K562 (cell line): ENCODE results near the gene TMC1. TPM values are rescaled to one million over a fixed set of nuclear protein-coding genes. Genes with fewer than 3 reads are reported as not detected.

Source experiments
- ATAC-seq: fragments of 200-7000 bp; cut with Tn5 transposase; 3 replicates; pipeline ENCODE4 v1.9.1; 2020; ENCODE audit warnings: moderate library complexity
- BruUV-seq: library from RNA; stranded (reverse); fragments of 400-500 nt; replicated peaks from 2 replicates; lab custom pipeline; 2021; lab: Mats Ljungman, UMichigan
- CTCF ChIA-PET: fragments of 300-600 bp; formaldehyde crosslinking; extraction: SDS; loops from one replicate; lab custom pipeline; 2021; ENCODE audit warnings: low intra/inter-chr PET ratio; lab: Yijun Ruan, JAX
- POLR2A ChIA-PET: fragments of 300-600, 350-650 bp; sonication (Branson Sonifier 250); formaldehyde crosslinking; extraction: SDS; loops from one replicate; lab custom pipeline; 2021; ENCODE audit warnings: antibody characterized with exemption, inconsistent platforms; lab: Yijun Ruan, JAX
- DNase-seq, 4 experiments: peaks; one replicate each; pipeline versions ENCODE4 v3.0.0 to v3.0.0-alpha.2; 2011 to 2018; ENCODE audit warnings: low spot score in 3 of 4, mixed read lengths in 3 of 4; ENCODE audit errors: extremely low read depth in 1 of 4
- FAIRE-seq: peaks from 2 replicates; lab custom pipeline; 2011; peaks lifted over from hg19 to GRCh38; lab: Jason Lieb, UNC
- H2AFZ ChIP-seq: 2 replicates; pipeline ENCODE4 v1.6.0; 2011; ENCODE audit warnings: low read depth, low read length, control low read depth, inconsistent platforms
- H3K27ac ChIP-seq: fragments of 200-600 bp; 3 replicates; pipeline ENCODE4 v1.8.0; 2011; ENCODE audit warnings: low read depth, mild to moderate bottlenecking, control low read depth, inconsistent platforms, low read length, moderate library complexity, mixed read lengths; ENCODE audit errors: extremely low read depth
- H3K27me3 ChIP-seq, 2 experiments: fragments of 300-600 bp in 1 of 2; 2 replicates in 1 of 2; 3 replicates in 1 of 2; pipeline versions ENCODE4 v1.6.0 to v1.8.0; 2011; ENCODE audit warnings: inconsistent platforms in 2 of 2, low read length in 2 of 2, mild to moderate bottlenecking in 1 of 2, mixed read lengths in 1 of 2, moderate library complexity in 1 of 2; ENCODE audit not compliant: control insufficient read depth in 2 of 2, insufficient read depth in 2 of 2
- H3K36me3 ChIP-seq: fragments of 300-600 bp; 3 replicates; pipeline ENCODE4 v1.8.0; 2011; ENCODE audit warnings: mild to moderate bottlenecking, low read length, inconsistent platforms; ENCODE audit not compliant: control insufficient read depth, insufficient read depth
- H3K4me1 ChIP-seq, 2 experiments: fragments of 200-600 bp in 1 of 2; replicated peaks in 1 of 2; 2 replicates in 1 of 2; 3 replicates in 1 of 2; pipeline versions ENCODE4 v1.5.1 to v1.8.0; 2011; ENCODE audit warnings: inconsistent platforms in 2 of 2, low read length in 2 of 2, mild to moderate bottlenecking in 1 of 2, mixed read lengths in 1 of 2, moderate library complexity in 1 of 2; ENCODE audit not compliant: control insufficient read depth in 2 of 2, insufficient read depth in 2 of 2
- H3K4me2 ChIP-seq: 2 replicates; pipeline ENCODE4 v1.6.1; 2011; ENCODE audit warnings: low read length, control low read depth, inconsistent platforms, mixed read lengths; ENCODE audit not compliant: insufficient read depth
- H3K4me3 ChIP-seq: fragments of 200-600 bp; sonication (generic), shearing (Covaris generic); 2 replicates; pipeline ENCODE4 v1.5.1; 2016; ENCODE audit warnings: control low read depth, inconsistent platforms
- H3K79me2 ChIP-seq: fragments of 200-600 bp; 3 replicates; pipeline ENCODE4 v1.8.0; 2011; ENCODE audit warnings: low read length, inconsistent platforms; ENCODE audit not compliant: control insufficient read depth, insufficient read depth
- H3K9ac ChIP-seq, 2 experiments: 2 replicates each; pipeline versions ENCODE4 v1.6.0 to v1.6.1; 2011; ENCODE audit warnings: low read depth in 2 of 2, low read length in 2 of 2, control low read depth in 1 of 2, inconsistent platforms in 1 of 2, mild to moderate bottlenecking in 1 of 2, mixed read lengths in 1 of 2; ENCODE audit not compliant: insufficient read depth in 1 of 2
- H3K9me1 ChIP-seq: one replicate; pipeline ENCODE4 v1.6.0; 2011; ENCODE audit warnings: inconsistent platforms, mild to moderate bottlenecking, low read length, moderate library complexity; ENCODE audit not compliant: control insufficient read depth, insufficient read depth
- H3K9me3 ChIP-seq: replicated peaks from 2 replicates; pipeline ENCODE4 v1.5.1; 2011; ENCODE audit warnings: low read depth, low read length, inconsistent platforms; ENCODE audit not compliant: control insufficient read depth, insufficient read depth
- H4K20me1 ChIP-seq: replicated peaks from 2 replicates; pipeline ENCODE4 v1.6.1; 2011; ENCODE audit warnings: low read length, inconsistent platforms, mixed read lengths; ENCODE audit not compliant: control insufficient read depth, insufficient read depth
- CHCHD3 ChIP-seq: fragments of 250-450 bp; sonication (Bioruptor Pico); IDR thresholded peaks from 2 replicates; pipeline ENCODE4 v2.1.2; 2022; ENCODE audit warnings: mild to moderate bottlenecking
- GABPB2 ChIP-seq: fragments of 250-450 bp; sonication (Bioruptor Pico); conservative IDR thresholded peaks from 2 replicates; pipeline ENCODE4 v1.5.1; 2021; ENCODE audit warnings: mild to moderate bottlenecking
- SUPT5H ChIP-seq: fragments of 450-650 bp; IDR thresholded peaks from 2 replicates; pipeline ENCODE4 v1.6.1; 2016
- ZNF232 ChIP-seq: sonication (generic); formaldehyde crosslinking; IDR thresholded peaks from 2 replicates; pipeline ENCODE4 v1.8.0; 2022; ENCODE audit warnings: mild to moderate bottlenecking, missing genetic modification reagents
- WGBS: fragments of 100-300 bp; shearing (Covaris generic); methylation state at CpG from one replicate; pipeline ENCODE4 v1.1.6; 2016; ENCODE audit warnings: low coverage, mixed read lengths; ENCODE audit not compliant: insufficient coverage; ENCODE audit errors: missing lambda C conversion rate; 5-methylcytosine and 5-hydroxymethylcytosine counted together
- in situ Hi-C: fragments of 300-500 bp; cut with MboI; formaldehyde crosslinking; loops from 4 replicates; pipeline ENCODE4 v1.15.0; 2018; ENCODE audit warnings: inconsistent platforms, mixed read lengths
- intact Hi-C: fragments of 100-400 bp; cut with micrococcal nuclease; formaldehyde crosslinking; loops from 2 replicates; pipeline ENCODE4 v1.14.2; 2022
- polyA plus RNA-seq, 8 experiments: library from polyadenylated mRNA; depleted of rRNA in 4 of 8; stranded (reverse) in 5 of 8; unstranded in 3 of 8; fragments of >200 nt; fragmentation: Nextera tagmentation in 2 of 8; fragmentation: Illumina TruSeq in 1 of 8; extraction: Ambion mirVana in 2 of 8; extraction: Trizol in 1 of 8; gene quantifications; 2 replicates each; pipeline versions ENCODE4 v1.2.1 to v1.2.3, GENCODE V29; 2011 to 2014; ENCODE audit warnings: inconsistent platforms in 1 of 8, missing spikeins in 1 of 8
- total RNA-seq, 7 experiments: library from RNA; depleted of rRNA in 6 of 7; stranded (reverse); fragments of >200 nt in 6 of 7; fragmentation: Illumina TruSeq in 2 of 7; extraction: Trizol in 2 of 7; gene quantifications; 2 replicates each; pipeline versions ENCODE4 v1.2.1 to v1.2.3, GENCODE V29; 2011 to 2021; ENCODE audit warnings: low replicate concordance in 1 of 7
- TF ChIP-seq, protein P1 (sequence below): sonication (generic); formaldehyde crosslinking; IDR thresholded peaks from 2 replicates; pipeline ENCODE4 v1.8.0; 2022; ENCODE audit warnings: mild to moderate bottlenecking, missing genetic modification reagents
- TF ChIP-seq, protein P2 (sequence below): sonication (generic); formaldehyde crosslinking; IDR thresholded peaks from 2 replicates; pipeline ENCODE4 v1.8.0; 2022; ENCODE audit warnings: mild to moderate bottlenecking, low read depth, missing genetic modification reagents

The TMC1 gene
- total and polyA plus RNA-seq, 9 of the 15 experiments (the other 6 are each of a cell fraction or from before 2014, with no cell fraction given): 0.10 to 0.15 TPM; not detected in 7

DNA sequence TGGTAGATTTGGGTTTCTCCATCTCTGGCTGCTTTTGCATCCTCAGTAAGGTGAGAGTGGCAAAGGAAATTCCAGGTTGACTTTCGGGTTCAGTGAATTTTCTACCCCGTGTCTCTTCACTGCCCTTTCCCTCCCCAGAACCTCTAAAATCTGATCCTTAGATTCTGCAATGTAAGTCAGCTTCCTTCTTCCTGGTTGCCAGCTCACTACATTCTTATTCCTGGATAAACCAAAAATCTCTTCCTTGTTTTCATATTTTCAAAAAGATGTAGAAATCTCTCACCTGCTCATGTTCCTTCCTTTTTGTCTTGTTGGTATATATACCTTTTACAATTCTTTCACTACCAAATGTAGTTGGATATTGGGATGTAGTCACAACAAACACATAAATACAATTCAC lies 145.8 kb downstream of the TMC1 start (continued):
- TF ChIP-seq, protein P1, sequence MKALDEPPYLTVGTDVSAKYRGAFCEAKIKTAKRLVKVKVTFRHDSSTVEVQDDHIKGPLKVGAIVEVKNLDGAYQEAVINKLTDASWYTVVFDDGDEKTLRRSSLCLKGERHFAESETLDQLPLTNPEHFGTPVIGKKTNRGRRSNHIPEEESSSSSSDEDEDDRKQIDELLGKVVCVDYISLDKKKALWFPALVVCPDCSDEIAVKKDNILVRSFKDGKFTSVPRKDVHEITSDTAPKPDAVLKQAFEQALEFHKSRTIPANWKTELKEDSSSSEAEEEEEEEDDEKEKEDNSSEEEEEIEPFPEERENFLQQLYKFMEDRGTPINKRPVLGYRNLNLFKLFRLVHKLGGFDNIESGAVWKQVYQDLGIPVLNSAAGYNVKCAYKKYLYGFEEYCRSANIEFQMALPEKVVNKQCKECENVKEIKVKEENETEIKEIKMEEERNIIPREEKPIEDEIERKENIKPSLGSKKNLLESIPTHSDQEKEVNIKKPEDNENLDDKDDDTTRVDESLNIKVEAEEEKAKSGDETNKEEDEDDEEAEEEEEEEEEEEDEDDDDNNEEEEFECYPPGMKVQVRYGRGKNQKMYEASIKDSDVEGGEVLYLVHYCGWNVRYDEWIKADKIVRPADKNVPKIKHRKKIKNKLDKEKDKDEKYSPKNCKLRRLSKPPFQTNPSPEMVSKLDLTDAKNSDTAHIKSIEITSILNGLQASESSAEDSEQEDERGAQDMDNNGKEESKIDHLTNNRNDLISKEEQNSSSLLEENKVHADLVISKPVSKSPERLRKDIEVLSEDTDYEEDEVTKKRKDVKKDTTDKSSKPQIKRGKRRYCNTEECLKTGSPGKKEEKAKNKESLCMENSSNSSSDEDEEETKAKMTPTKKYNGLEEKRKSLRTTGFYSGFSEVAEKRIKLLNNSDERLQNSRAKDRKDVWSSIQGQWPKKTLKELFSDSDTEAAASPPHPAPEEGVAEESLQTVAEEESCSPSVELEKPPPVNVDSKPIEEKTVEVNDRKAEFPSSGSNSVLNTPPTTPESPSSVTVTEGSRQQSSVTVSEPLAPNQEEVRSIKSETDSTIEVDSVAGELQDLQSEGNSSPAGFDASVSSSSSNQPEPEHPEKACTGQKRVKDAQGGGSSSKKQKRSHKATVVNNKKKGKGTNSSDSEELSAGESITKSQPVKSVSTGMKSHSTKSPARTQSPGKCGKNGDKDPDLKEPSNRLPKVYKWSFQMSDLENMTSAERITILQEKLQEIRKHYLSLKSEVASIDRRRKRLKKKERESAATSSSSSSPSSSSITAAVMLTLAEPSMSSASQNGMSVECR (CRISPR knock-in tag): no peak
- TF ChIP-seq ZNF232 (CRISPR knock-in tag) (no peak), CHCHD3 (CRISPR knock-in tag) (no peak)

DNA sequence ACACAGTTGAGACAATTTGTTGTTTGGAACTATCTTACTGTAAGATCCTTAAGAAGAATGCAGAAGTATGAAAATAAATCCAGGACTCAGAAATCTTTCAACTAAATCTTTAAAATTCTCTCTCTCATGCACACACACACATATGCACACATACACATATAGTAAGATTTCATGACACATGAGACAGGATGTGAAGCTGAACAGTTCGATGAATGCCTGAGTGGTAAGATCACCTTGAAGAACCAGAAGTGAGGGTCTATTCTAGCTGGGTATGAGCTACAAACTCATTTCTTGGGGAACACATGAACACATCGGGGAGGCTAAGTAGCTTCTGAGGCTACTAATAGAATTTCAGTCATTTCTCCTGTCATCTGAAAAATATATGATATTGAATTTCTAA lies 153.6 kb downstream of the TMC1 start:
- no peak for TF ChIP-seq SUPT5H
- TF ChIP-seq, protein P2, sequence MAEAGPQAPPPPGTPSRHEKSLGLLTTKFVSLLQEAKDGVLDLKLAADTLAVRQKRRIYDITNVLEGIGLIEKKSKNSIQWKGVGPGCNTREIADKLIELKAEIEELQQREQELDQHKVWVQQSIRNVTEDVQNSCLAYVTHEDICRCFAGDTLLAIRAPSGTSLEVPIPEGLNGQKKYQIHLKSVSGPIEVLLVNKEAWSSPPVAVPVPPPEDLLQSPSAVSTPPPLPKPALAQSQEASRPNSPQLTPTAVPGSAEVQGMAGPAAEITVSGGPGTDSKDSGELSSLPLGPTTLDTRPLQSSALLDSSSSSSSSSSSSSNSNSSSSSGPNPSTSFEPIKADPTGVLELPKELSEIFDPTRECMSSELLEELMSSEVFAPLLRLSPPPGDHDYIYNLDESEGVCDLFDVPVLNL (CRISPR knock-in tag): no peak
- no peak for TF ChIP-seq GABPB2 (CRISPR knock-in tag)
- TF ChIP-seq, all 486 proteins: peak for 0
- no peak overlapping the region for H2AFZ ChIP-seq
- no peak for FAIRE-seq
- no peak overlapping the region for H3K4me3 ChIP-seq
- no peaks in the 10 kb centered on the region for H3K27me3 ChIP-seq
- H3K4me1 ChIP-seq: no peaks in the 10 kb centered on the region
- WGBS: 0% methylated on average over 2 of the region's 2 CpGs
- in situ Hi-C loops (no loop called here), intact Hi-C loops (no loop called here)
- BruUV-seq: no TSS peak
- H3K27ac ChIP-seq: no peak overlapping the region
- ChIA-PET POLR2A (no interaction called here), CTCF (interaction anchor here (0.6 kb wide), 1 partner anchor 329 kb away, joined by 6 read pairs; no protein-coding TSS in a partner anchor)
- H3K4me2 ChIP-seq: no peak overlapping the region
- H3K9me1 ChIP-seq: no peaks in the 10 kb centered on the region
- H3K79me2 ChIP-seq: no peaks in the 10 kb centered on the region
- ATAC-seq: no peak
- no peak overlapping the region for H3K9ac ChIP-seq
- H3K36me3 ChIP-seq: no peaks in the 10 kb centered on the region
- H4K20me1 ChIP-seq: no peaks in the 10 kb centered on the region
- no peak for DNase-seq
- H3K9me3 ChIP-seq: no peaks in the 10 kb centered on the region
